GM19240 (cell line): ENCODE measurements around the gene RUNX2.

ENCODE experiments used
- DNase-seq: peaks from one replicate; pipeline ENCODE4 v3.0.0; 2011; ENCODE audit warnings: low spot score; ENCODE audit not compliant: insufficient read length

RUNX2 gene

DNA sequence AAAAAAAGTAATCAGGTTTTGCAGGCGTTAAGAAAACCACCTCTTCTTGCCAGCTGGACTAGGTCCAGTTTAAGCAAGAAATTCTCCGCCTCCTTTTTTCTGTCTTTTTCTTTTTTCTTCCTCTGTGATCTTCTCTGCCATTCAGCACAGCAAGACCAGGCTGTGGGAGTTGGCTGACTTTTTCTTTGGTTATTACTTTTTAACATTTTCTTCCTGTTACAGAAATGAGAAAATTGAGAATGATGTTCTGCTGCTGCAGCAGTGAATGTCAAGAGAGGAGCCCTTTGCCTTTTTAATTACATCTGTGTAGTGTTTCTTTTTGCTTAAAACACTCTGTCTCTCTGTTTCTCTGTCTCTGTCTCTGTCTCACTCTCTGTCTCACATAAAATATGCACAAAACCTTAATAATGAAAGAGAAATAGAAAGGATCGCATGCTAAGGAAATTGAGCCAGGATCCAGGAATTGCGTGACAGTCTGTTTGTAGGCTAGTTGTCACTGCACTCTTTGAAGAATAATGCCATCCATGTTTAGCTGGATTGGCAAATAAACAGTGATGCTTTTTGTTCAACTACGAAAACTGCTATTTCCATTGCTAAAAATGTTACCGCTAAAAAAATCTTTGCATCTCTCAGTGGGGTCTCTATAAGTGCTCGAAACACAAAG lies 152.8 kb downstream of the RUNX2 start:
- DNase-seq: no peak

DNA sequence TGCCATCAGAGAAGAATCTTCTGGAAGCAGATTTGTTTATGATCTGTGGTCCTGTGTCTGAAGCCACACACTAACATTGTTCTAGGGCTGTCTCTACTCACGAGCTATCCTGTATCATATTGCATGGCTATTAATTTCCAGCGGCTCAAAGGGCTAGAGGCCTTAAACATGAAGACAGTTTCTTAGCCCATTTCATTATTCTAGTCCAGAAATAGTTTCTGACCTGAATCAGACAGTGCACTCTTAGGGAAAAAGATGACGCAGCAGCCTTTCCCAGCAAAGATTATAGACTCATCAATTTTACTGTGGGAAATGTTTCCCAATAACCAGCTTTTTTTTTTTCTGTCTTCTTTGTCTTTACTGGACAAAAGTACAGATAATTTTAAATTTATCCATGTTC lies 154.9 kb downstream of the RUNX2 start:
- DNase-seq: no peak

DNA sequence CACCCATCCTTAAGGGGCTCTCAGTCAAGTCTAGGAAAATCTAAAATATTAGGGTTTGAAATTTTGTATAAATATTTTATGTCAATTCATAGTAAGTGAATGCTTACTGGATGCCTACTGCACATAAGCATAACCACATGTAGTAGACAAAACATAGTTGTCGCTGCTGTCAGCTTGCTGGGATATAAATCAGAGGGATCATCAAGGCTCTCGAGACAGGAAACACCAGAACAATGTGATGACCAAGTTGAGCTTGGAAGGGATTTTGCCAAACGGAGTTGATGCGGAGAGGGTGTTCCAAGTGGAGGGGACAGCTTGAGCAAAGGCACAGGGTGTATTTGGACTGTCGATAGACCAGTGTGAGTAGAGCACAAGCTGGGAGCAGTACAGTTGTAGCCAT lies 155.4 kb downstream of the RUNX2 start:
- no peak for DNase-seq

DNA sequence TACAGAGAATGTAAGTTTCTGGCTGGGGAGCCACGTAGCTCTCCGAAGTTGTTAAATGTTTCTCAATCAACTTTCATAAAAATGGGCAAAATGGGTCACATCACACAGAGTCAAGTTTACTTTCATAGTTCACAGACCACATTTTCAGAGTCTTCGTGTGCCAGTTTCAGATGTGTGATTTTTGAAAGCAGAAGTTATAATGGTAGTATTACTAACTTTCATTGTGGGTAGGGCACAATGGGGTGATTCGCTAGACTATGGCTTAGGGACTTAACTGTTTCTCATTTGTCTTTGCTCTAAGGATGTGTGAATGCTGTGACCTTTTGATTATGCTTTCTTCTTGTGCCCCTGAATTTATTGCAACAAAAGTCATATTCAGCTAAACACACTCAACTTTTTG lies 158.6 kb downstream of the RUNX2 start:
- no peak for DNase-seq

DNA sequence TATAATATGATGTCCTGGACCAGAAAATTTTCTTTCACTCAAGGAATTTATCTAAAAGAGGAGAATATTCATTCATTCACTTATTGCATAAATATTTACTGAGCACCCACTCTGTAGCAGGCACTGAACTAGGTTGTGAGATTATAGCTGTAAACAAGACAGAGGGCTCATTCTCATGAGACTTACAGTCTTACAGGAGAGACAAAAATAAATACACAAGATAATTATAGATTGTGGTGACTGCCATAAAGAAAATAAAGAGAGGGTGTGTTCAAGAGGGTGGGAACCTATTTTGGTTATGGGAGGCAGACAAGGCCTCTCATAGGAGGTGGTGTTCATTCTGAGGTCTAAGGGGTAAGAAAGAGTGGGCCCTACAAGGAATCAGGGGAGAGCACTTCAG lies 159.5 kb downstream of the RUNX2 start:
- DNase-seq: no peak

DNA sequence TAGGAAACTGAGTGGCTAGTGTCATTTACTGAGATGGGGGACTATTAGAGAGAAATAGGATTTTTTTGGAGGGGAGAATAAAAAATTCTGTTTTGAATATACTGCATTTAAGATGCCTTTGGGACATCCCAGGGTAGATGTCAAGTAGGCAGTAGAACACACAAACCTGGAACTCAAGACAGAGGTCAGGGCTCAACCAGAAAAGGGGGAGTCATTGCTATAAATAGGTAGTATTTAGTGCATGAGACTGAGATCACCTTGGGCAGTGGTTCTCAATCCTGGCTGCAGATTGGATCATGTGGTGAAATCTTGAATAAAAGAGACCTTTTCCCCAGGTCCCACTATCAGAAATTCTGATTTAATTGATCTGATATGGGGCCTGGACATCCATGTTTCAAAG lies 160.1 kb downstream of the RUNX2 start:
- DNase-seq: no peak

DNA sequence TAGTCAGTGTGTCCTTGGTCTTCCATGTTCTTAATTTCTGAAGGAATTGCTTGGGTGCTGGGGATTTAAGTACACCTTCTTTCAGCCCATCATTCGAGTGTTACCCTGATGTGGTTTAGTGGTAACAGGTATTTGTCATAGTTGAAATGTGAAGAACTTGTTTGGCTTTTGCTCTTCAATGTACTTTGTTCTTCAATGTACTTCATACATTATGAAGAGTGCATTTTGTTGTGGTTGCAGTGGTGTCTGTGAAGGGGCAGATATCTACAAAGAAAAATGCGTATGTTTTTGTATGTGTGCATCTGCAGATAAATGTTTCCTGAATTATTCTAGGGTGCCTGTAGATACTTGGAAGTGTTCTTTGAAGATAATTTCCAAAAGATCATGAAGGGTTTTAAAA lies 160.8 kb downstream of the RUNX2 start:
- no peak for DNase-seq

DNA sequence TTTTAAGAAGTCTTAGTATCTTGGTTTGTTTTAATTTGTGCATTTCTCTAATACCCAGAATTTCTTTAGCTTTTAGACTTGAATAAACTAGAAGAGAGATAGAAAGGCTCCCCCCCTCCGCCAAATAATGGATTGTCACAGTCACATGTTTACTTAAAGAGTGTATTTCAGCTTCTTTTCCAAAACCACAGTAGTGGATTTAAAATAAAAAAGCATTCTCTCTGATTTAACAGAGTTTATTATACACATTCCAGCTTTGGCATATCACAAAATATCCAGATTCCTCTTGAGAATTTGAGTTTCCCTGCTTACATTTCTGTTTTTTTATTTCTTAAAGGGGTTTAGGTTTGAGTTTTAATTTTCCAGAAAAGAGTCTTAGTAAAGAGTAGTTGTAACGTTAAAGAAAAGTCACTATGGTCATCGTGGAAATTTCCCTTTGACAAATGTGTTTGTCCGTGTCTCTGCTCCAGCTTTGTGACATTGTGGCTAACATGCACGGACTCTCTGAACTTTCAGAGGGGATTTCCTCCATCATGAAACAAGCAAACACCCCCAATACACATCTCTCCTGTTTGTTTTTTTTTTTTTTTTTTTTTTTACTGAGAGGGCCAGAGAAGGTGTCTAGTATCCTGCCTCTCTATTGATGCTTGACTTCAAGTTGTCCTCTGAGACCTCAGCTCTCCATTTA lies 163.1 kb downstream of the RUNX2 start:
- DNase-seq: no peak

DNA sequence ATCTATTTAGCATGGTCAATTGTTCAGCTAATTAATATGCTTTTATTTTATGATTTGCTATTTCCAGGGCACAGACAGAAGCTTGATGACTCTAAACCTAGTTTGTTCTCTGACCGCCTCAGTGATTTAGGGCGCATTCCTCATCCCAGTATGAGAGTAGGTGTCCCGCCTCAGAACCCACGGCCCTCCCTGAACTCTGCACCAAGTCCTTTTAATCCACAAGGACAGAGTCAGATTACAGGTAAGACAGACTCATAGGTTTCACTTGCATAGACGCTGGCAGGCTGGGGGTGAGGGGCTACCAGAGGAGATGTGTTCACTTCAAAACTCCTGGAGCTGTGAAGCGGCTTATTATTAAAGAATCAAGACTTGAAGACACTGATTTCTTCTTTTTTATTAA lies 163.7 kb downstream of the RUNX2 start:
- no peak for DNase-seq

DNA sequence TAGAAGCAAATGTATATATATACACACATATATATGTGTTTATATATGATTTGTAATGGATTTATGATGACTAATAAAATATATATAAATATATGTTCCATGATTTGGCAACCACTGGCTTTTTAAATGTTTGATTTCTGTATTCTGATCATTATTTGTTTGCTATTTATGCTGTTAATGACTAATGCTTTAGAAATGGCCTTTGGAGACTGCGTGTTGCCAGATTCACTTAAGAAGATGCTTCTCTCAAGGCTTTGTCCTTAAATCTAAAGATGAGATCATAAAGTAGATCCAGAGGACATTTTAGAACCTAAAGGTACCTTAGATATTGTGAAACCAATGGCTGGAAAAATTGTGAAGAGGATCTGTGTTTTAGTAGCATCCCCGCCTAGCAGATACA lies 165.6 kb downstream of the RUNX2 start:
- DNase-seq: no peak

DNA sequence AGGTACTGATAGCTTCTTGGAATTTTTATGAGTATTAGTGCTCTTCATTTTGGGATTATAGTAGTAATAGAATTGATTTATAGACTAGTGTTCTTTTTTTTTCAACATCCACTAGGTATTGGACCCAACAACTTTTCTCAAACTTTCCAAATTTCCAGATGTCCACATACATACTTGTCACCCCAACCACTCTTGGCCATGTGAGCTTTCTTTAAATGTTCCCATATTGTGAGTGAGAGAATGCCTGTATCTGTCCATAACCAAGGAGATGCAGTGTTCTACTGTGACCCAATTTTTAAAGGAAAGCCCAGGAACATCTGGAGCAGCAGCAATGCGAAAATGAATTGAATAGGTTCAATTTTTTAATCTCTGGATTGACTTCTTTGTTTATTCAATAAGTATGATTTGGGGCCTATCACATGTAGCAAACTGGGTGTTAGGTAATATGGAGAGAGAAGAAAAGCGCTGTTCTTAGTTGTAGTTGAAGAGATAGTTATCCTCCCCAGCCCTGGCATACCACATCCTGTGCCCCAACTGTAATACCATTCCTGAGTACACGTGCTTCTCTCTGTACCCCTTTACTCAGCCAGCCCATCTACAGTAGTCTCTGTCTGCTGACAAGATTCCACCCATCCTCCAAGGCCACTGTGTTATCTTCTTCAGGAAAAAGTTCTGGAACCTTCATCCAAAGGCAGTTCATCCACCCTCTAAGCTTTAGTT lies 166.4 kb downstream of the RUNX2 start:
- DNase-seq: no peak

DNA sequence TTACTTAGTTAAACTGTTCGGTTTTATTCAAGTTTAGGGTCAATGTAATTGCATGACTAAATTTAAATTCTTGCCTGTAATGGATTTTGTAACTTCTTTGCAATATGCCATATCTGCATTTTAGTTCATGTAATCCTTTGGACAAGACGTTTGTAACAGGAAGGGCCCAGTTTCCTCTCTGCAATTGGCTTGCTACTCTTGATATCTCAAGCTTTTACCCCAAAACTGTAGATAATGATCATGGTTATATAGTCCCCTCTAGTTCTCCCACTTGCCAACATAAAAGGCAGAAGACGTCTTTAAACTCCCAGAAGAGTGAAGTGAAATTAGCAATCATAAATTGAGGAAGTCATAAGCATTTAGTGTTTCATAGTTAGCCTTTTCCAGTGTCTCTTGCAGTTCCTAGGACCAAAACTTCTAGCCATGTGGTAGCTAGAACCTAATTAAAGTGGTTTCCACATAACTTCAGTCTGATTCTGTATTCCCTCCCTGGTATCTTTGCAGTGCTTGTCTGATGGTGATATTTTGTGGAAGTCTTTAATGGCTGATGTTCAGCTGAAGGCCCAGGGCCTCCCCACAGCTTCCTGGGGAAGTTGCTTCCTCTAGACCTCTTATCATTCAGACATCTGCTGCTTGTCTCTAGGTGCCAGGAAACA lies 167.4 kb downstream of the RUNX2 start:
- DNase-seq: no peak

DNA sequence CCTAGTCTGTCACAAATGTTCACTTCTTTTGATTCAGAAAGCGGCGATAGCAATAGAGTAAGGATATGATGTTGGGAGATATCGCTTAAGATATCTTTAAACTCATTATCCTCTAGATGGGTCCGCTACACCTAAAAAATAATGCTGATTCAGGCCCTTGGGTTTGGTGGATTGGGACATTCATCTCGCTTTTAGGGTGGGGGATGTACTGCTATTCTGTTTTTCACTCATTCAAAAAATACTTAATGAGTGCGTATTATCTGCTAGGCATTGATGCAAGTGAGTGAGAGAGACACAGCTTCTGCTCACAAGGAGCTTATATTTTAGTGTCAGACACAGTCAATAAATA lies 167.9 kb downstream of the RUNX2 start:
- no peak for DNase-seq

DNA sequence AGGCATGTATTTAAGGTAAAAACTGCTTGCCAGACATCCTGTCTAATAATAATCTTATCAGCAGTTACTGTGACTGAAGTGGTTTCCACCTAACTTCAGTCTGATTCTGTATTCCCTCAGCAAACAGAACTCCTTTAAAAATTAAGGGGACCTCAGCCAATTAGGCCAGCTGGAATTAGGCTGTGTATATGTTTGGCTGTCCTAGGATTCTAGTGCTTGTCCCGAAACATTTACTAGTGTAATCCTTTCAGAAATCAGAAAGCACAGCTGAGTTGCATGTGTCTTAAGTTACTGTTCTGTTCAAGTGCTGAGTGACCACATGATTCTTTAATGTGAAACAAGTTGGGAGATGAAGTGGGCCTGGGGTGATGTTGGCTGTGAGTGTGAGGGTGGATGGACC lies 170.5 kb downstream of the RUNX2 start:
- no peak for DNase-seq

DNA sequence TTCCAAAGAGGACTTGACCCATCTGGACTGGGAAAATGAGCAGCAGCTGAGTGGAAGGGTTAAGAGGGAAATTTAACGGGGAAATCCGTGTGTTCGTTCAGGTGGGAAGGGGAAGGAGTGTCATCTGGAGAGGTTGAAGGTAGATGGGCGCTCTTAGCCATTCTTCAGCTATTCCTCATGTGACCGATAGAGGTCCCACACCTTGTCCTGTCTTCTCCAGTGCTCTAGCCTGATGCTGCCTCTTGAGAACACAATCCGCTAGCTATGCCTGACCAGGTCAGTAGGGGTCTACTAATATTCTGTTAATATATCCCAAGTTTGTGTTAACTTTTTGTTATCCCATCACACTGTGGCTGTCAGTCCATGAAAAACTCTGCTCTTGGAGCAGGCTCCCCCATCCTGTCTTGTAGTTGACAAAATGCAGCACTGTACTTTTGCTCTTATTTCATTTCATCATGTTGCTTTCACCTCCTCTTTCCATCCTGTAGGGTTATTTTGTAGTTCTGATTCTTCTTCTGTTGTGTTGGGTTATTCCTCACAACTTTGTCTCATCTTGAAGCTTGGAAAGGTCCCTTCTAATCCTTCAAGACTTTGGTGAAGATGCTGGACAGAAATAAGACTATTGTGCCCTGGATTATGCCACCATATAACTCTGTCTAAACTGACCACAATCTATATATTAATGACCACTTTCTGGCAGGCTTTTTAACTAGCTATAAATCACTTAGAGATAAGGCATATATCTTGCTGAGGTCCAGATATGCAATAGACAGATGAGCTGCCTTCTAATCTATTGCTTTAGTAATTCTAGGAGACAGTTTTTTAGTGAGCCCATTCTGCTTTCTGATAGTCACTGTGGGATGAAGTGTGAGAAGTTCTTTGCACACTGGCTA lies 173.0 kb downstream of the RUNX2 start:
- no peak for DNase-seq

DNA sequence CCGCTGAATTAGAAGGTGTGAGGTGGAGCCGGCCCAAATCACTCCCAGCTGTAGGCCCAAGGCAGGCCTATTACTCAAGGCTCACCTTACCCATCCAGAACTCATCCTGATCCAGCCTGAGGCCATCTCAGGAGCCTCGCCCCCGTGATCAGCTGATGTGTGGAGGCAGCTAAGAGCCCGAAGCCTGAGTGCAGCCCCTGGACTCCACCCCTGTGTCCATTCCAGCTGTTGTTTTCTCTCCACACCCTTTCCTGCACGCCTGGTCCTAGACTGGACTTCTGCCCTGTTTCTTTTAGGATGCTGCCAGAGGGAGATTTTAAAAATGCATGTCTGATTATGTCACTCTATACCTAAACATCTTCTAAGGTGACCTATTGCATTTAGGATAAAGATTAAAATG lies 174.3 kb downstream of the RUNX2 start:
- no peak for DNase-seq

DNA sequence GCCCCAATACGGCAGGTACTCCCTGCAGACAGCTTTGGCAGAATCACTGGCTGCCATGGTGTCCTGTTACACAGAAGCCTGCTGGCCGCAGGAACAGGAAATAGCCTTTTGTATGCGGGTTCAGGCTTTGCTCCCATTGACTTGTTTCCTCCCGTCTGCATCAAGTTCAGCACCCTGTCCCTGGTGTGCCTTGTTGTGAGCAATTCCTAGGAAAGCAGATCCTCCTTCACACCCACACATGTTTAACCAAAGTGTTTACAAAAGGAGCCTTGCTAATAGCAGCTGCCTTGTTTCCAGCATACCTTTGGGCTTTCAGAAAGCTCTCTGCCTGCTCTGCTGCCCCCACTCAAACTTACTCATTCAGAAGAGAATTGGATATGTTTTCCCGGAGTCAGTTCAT lies 176.8 kb downstream of the RUNX2 start:
- DNase-seq: no peak

DNA sequence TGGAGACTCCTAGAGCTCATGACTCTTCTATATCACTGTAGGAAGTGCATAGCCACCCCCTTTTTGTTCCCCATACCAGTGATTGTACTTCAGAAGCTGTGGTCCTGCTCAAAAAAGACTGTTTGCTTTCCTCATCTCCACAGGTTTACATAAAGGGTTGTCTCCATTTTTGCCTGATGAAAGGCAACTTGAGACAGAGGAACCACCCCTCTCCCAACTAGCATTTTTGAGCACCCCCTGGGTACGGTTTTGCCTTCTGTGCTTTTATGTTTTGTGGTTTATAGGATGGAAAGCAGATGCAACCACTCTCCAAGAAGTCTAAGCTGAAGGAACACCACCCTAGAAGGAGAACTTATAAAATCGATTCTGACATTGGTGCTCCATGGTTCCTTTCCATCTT lies 177.3 kb downstream of the RUNX2 start:
- no peak for DNase-seq

DNA sequence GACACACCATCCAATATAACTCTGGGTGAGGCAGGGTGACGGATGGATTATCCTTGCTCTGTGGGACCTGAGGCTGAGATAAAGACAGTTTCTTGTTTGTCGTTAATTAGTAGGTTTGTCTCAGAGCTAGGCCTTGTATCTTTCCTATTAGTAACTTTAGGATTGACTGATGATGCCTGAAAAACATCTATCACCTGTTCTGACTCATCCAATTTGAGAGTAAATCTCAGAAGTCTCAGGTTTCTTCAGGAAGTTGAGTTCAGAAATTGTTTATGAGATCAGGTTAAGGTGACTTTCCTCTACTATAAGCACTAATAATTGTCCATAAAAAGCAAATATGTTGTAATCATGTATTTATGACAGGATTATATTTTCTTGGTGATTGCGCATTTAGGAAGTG lies 179.1 kb downstream of the RUNX2 start:
- no peak for DNase-seq

DNA sequence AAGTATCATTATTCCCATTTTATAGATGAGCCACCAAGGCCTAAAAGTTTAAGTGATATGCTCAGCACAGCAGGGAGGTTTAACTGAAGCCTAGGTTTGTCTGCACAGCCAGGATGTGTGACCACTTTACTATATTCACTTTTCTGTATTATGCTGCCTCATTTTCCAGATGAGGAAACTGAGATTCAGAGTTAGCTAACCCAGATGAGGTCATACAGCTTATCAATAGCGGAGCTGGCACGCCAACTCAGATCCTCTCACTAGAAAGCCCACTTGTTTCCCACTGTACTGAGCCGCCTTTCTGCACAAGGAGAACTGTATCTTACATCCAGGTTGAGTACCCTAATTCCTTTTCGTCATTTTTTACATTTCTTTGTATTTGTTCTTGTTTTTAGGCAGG lies 181.3 kb downstream of the RUNX2 start:
- DNase-seq: no peak

DNA sequence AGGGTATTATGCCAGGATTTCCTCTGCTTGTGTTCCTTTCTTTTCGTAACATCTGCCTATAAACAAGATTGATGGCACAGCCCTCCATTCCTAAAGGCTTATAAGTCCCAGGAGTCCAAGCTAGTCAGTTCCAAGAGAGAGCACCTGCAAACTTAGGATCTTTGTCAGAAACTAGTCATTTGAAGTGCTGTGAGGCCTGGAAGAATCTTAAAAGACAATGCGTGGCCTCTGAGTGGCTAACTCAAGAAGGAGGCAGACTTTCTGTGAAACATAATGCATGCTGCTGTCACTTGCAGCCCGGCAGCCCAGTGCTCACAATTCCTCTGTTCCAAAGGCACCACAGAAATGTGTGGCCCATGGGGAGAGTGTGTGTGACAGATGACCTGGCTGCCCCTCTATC lies 184.6 kb downstream of the RUNX2 start:
- no peak for DNase-seq
